Activated CD8-positive, alpha-beta memory T cell treated with anti-CD3 and anti-CD28 coated beads for 48 hours (primary cell): Measurements from ENCODE around the gene RUNX3.
"Not testable (repeated sequence)": the region's sequence is repeated elsewhere in the genome, so short reads cannot be mapped to it uniquely, and the experiment has no call there.

Experiments used
- DNase-seq, 3 experiments: peaks; one replicate each; pipeline ENCODE4 v3.0.0-alpha.2; 2020; ENCODE audit warnings: low read depth in 2 of 3, low spot score in 2 of 3

Gene RUNX3

GRCh38 chr1:24914226-24915069 lies 15.6 kb downstream of the RUNX3 start:
- DNase-seq, result no peak

- DNase-seq, result no peak
Measured at GRCh38 chr1:24913616-24914225, 16.4 kb downstream of the RUNX3 start.

DNA sequence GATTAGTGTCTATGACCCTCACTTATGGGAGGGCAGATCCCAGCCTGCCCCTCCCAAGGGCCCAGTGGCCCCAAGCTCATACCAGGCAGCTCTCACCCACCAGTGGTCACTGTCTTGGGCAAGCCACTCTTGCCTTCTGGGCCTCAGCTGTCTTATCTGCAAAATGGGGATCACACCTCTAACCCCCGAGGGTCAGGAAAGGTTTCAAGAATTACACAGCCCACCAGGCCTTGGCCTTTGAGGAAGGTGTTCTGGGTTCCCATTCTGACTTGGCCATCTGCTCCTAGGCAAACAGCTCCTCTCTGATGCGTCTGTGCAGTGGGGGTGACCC lies 16.8 kb downstream of the RUNX3 start:
- no peak for DNase-seq

DNA sequence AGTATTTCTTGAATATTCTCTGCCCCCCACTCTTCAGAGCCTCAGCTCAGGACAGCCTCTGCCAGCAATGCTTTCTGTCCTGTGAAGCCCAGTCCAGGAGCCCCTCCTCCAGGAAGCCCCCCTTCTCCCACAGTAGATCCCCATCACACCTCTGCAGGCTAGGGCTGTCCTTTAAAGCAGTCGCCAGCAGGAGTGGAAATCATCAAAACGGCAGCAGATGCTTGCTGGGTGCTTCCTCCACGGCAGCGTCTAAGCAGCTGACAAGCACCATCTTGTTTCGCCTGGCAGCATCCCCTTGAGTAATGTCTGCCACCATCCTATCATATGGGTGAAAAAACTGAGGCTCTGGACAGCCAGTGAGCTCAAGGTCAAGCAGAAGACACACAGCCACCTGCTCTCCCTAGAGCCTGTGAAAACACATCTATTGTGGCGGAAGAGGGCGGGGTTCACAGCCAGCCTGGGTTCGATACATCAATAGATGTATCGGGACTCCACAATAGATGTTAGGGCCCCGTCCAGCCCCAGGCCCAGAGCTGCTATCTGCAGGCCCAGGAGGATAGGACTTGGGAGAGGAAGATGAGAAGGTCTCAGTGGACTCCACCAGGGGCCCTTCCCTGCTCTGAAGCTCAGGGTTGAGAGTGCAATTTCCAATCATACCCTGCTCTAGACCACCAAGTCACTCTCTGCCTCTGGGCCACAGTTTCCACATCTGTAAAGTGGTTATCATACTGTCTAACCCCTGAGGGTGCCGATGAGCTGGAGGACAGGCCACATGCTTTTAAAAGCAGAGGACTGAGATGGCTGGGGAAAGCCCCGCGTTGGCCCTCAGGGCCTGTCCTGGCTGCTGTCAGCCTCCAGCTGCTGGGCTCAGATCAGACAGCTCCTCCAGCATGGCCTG lies 17.5 kb downstream of the RUNX3 start:
- no peak for DNase-seq

DNA sequence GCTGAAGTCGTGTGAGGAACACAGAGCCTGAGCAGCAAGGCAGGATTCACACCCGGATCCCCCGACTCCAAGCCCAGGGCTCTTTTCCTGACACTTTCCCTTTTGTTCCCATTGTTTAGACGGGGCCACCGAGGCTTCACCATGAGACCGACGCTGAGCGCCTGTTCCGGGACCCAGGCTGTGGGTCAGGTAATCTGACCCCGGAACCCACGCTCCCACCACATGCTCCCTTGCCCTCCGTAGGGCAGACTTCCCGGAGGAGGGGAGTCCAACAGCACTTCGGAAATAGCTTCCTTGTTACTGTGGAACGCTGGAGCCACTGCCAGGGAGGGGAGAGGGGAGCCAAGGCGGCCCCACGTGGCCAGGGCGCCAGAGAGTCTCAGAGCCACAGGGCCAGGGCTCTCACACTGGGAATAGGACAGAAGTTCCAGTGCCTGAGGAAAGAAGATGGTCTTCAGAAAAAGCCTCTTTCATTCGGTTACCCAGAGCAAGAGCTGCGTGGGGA lies 18.4 kb downstream of the RUNX3 start:
- no peak for DNase-seq

DNA sequence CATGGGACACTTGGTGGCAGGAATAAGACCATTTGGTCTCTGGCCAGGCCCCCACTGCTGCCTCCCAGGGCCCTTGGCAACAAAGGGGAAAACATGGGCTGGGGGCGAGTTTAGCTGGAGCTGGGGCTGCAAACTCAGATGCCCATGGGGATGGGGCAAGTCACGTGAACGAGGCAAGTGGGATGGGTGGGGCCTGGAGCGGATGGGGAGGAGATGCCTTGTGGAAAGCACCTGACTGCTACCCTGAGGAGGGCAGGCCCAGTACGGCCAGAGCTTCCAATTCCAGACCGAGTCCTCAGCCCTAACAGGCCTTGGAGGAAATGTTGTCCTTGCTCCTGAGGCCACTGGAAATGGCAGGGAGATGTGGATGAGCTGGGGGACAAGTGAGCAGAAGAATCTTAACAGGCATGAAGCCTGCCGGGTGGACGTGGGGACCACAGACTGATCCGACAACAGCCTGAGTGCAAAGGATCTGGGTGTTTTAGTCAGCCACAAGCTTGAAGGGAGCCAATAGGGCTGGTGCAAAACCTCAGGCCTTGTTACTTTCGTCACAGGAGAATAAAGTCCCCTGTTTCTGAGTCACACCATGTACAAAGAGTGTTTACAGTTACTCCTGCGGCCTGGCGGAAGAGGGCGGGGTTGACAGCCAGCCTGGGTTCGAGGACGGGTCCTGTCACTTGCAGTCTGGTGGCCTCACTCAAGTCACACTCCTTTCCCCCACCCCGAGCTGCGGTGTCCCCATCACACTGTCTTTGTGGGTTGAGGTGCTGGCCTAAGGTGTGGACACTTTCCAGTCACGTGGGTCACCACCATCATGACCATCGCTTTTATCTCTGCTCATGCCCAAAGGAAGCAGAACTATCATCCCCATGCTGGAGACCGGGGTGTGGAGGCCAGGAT lies 19.1 kb downstream of the RUNX3 start:
- peak in 1 of 3 experiments; percentile 74 for DNase-seq

DNA sequence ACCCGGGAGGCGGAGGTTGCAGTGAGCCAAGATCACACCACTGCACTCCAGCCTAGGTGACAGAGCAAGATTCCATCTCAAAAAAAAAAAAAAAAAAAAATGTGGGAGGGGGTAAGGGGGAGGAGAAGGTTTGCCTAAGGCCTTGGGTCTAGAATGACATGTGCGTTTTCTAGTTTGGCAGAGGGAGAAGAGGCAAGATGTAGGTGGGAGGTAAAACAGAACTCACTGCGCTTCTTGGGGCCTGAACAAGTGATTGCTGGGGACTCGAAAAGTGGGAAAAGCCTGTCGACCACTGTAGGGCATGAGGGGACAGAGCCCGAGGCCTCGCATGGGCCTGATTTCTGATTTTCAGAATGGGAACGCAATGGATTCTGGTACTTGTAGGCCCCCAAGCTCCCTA lies 19.9 kb downstream of the RUNX3 start:
- no peak for DNase-seq

DNA sequence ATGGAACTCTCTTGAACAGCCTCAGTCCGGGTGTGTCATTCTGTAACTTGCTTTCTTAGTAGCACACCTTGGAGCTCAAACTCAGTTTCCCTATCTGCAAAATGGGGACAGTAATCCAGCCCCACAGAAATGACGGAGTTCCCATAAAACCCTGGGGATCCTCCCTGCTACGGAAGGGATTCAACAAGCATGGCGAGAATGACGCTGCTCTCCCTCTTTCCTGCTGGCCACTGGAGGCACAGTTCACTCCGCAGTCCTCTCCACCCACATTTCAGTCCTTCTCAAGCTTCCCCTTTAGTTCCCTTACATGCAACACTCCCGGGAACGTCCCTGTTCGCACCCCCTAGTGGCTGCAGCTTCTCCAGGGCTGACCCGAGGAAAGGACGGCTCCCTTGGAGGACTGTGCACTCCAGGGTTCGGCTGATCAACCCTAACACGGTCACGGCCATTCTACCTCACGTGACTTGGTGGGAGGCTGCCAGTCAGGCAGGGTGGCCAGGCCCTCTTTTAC lies 20.6 kb downstream of the RUNX3 start:
- no peak for DNase-seq

DNA sequence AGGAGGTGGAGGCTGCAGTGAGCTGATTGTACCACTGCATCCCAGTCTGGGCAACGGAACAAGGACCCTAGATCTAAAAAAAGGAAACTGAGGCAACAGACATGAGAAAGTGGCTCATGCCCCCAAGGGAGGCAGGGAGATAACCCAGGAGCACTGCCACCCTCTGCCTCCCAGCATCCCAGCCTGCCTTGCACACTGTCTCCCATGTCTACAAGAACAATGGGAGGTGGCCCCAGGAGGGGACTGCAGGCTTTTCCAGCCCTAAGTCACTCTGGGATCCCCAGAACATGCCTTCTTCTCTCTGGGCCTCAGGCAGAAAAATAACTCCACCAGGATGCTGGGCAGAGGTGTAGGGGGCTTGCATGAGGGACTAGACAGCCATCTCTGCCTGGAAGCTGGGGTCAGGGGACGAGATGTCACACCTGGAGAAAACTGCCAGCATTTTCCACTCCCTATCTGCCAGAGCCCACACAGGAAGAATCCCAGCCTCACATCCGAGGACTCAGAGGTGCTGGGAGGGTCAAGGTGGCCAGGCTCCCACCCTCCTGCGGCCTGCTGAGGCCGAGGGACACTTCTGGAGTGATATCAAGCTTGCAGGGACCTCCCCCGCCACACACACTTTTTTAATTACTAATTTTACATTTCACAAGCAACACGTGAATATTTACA lies 21.4 kb downstream of the RUNX3 start:
- no peak for DNase-seq

DNA sequence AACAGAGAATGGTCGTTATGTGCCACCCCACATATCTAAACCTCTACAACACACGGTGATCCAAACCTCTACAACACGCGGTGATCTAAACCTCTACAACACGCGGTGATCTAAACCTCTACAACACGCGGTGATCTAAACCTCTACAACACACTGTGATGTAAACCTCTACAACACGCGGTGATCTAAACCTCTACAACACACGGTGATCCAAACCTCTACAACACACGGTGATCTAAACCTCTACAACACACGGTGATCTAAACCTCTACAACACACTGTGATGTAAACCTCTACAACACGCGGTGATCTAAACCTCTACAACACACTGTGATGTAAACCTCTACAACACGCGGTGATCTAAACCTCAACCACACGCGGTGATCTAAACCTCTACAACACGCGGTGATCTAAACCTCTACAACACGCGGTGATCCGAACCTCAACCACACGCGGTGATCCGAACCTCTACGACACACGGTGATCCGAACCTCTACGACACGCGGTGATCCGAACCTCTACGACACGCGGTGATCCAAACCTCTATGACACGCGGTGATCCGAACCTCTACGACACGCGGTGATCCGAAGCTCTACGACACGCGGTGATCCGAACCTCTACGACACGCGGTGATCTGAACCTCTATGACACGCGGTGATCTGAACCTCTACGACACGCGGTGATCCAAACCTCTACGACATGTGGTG lies 22.3 kb downstream of the RUNX3 start:
- DNase-seq, result not testable (repeated sequence)

DNA sequence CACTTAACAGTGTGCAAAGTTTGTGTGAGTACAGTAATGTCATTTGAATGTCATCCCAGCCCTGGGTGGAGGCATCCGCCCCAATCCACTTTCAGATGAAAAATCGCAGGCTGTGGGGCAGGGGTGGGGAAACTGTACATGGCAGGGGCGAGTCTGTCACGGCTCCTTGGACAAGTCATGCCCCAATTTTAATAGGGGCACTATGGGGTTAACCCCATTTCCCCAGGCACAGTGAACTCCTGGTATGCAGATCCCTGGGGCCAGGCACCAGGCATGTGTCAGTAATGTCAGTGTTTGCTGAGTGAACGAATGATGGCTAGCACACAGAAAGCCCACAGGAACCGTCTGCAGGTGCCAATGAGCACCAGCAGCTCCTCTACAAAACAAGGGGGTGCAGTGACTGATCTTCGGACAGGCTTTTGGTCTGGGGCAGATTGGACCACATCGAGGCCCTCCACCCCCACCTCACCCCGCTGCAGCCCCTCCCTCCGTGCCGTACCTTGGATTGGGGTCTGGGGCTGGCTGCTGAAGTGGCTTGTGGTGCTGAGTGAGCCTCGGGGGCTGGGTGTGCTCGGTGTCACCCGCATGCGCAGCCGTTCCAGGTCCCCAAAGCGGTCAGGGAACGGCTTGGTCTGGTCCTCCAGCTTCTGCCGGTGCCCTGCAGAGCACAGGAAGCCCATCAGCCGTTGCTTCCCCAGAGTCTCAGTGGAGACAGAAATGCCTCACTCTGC lies 23.2 kb downstream of the RUNX3 start:
- no peak for DNase-seq

GRCh38 chr1:24905979-24906720 lies 23.9 kb downstream of the RUNX3 start:
- DNase-seq, result no peak

DNA sequence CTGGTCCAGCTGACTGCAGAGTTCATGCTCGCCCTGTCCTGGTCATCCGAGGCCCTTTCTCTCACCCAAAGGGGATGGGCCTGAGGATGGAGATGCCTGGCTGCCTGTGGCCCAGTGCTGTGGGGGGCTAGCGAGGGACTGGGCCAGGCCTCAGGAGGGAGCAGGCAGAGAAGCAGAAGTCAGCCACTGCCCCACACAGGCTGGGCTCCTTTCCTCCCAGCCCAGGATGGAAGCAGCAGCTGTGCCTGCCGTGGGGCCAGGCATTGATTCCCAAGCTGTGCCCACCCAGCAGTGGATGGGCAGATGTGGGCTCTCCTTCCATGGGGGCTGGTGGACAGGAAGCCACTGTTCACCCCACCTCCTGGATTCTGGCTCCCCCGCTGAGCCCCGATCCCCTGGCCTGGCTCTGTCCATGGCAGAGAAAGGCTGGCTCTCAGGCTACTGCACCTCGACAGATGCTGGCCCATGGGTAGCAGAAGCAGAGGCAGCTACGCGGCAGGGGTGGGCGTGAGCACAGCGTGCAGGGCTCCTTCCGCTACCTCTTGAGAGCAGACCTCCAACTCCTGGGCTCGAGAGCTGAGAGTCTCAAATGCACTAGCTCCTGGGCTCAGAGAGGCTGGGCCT lies 24.6 kb downstream of the RUNX3 start:
- no peak for DNase-seq

GRCh38 chr1:24904731-24905354 lies 25.2 kb downstream of the RUNX3 start:
- DNase-seq, result no peak

- DNase-seq, result no peak
Measured at GRCh38 chr1:24903955-24904730, 25.9 kb downstream of the RUNX3 start.

GRCh38 chr1:24903560-24903954 lies 26.5 kb downstream of the RUNX3 start:
- DNase-seq, result no peak
